OCI-LY3 (cell line): Measurements from ENCODE around the gene GJB1.

Experiments used
- H2AFZ ChIP-seq: fragments of 200-600, 300-600 bp; shearing (Covaris generic); 2 replicates; pipeline ENCODE4 v1.6.0; 2014; ENCODE audit warnings: antibody characterized with exemption, low read depth, low read length
- H3K27ac ChIP-seq: fragments of 200-600, 300-600 bp; sonication (generic); 2 replicates; pipeline ENCODE4 v1.5.1; 2014; ENCODE audit warnings: mild to moderate bottlenecking, low read length, moderate library complexity, mixed read lengths
- H3K27me3 ChIP-seq: fragments of 200-600, 300-600 bp; sonication (generic); 2 replicates; pipeline ENCODE4 v1.6.1; 2014; ENCODE audit warnings: low read depth, low read length, mixed read lengths
- H3K36me3 ChIP-seq: fragments of 200-600, 300-600 bp; sonication (generic); replicated peaks from 2 replicates; pipeline ENCODE3; 2014; ENCODE audit warnings: low read depth, low read length, mixed read lengths
- H3K4me1 ChIP-seq: fragments of 300-600, 200-600 bp; sonication (generic); 2 replicates; pipeline ENCODE4 v1.6.1; 2014; ENCODE audit warnings: low read length, mixed read lengths
- H3K4me2 ChIP-seq: fragments of 200-600, 300-600 bp; sonication (generic); 2 replicates; pipeline ENCODE4 v1.6.1; 2014; ENCODE audit warnings: low read length, mixed read lengths
- H3K4me3 ChIP-seq: fragments of 300-600, 200-600 bp; sonication (generic); 2 replicates; pipeline ENCODE4 v1.5.1; 2014; ENCODE audit warnings: antibody characterized with exemption, mild to moderate bottlenecking, low read length, moderate library complexity
- H3K79me2 ChIP-seq: fragments of 300-600, 200-600 bp; shearing (Covaris generic); 2 replicates; pipeline ENCODE4 v1.6.1; 2014; ENCODE audit warnings: mild to moderate bottlenecking, low read length, mixed read lengths
- H3K9ac ChIP-seq: fragments of 300-600, 200-600 bp; shearing (Covaris generic); 2 replicates; pipeline ENCODE4 v1.6.0; 2014; ENCODE audit warnings: mild to moderate bottlenecking, low read length, moderate library complexity
- H3K9me3 ChIP-seq: fragments of 200-600, 300-600 bp; shearing (Covaris generic); 2 replicates; pipeline ENCODE4 v1.6.1; 2014; ENCODE audit warnings: low read length, mixed read lengths; ENCODE audit not compliant: insufficient read depth
- H4K20me1 ChIP-seq: fragments of 200-600, 300-600 bp; sonication (generic); 2 replicates; pipeline ENCODE4 v1.6.1; 2016; ENCODE audit warnings: low read length, mixed read lengths; ENCODE audit not compliant: insufficient read depth
- CTCF ChIP-seq: fragments of 200-600, 300-600 bp; sonication (generic); IDR thresholded peaks from 2 replicates; pipeline ENCODE4 v1.5.1; 2014; ENCODE audit warnings: antibody characterized with exemption, low read length, low read depth
- EZH2phosphoT487 ChIP-seq: fragments of 200-600 bp; shearing (Covaris generic); IDR thresholded peaks from 2 replicates; pipeline ENCODE4 v1.6.1; 2018; ENCODE audit warnings: antibody characterized with exemption, mixed run types, low read depth

GJB1 gene

GRCh38 chrX:71239781-71240180 lies 16.8 kb downstream of the GJB1 start:
- H2AFZ ChIP-seq, result no peak overlapping the region
- H3K27ac ChIP-seq, result no peak overlapping the region
- H3K27me3 ChIP-seq, result no peaks in the 10 kb centered on the region
- TF ChIP-seq CTCF, result no peak
- TF ChIP-seq EZH2phosphoT487, result no peak
- no peaks in the 10 kb centered on the region for H3K4me1 ChIP-seq
- H3K79me2 ChIP-seq, result no peaks in the 10 kb centered on the region
- no peak overlapping the region for H3K9ac ChIP-seq
- H4K20me1 ChIP-seq, result no peaks in the 10 kb centered on the region
- H3K36me3 ChIP-seq, result peaks cover 14% of the 10 kb centered on the region
- no peak overlapping the region for H3K4me3 ChIP-seq
- H3K4me2 ChIP-seq, result no peak overlapping the region
- no peaks in the 10 kb centered on the region for H3K9me3 ChIP-seq

- Histone ChIP-seq H3K4me2 (no peak overlapping the region), H3K36me3 (peaks cover 18% of the 10 kb centered on the region), H3K4me1 (no peaks in the 10 kb centered on the region)
Measured at GRCh38 chrX:71241301-71241700, 18.3 kb downstream of the GJB1 start.

GRCh38 chrX:71244359-71245128 lies 21.5 kb downstream of the GJB1 start:
- TF ChIP-seq CTCF (no peak), EZH2phosphoT487 (no peak)
- peaks cover 22% of the 10 kb centered on the region for H3K36me3 ChIP-seq
- H3K9me3 ChIP-seq, result no peaks in the 10 kb centered on the region
- no peak overlapping the region for H2AFZ ChIP-seq
- H3K27me3 ChIP-seq, result no peaks in the 10 kb centered on the region
- no peak overlapping the region for H3K9ac ChIP-seq
- H3K79me2 ChIP-seq, result no peaks in the 10 kb centered on the region
- H3K4me1 ChIP-seq, result no peaks in the 10 kb centered on the region
- no peak overlapping the region for H3K4me2 ChIP-seq
- no peaks in the 10 kb centered on the region for H4K20me1 ChIP-seq
- H3K27ac ChIP-seq, result no peak overlapping the region
- no peak overlapping the region for H3K4me3 ChIP-seq

More at GRCh38 chrX:71241301-71241700, 18.3 kb downstream of the GJB1 start:
- no peak for TF ChIP-seq EZH2phosphoT487
- no peak for TF ChIP-seq CTCF
- no peak overlapping the region for H3K4me3 ChIP-seq
- no peak overlapping the region for H3K9ac ChIP-seq
- H4K20me1 ChIP-seq, result no peaks in the 10 kb centered on the region
- H3K79me2 ChIP-seq, result no peaks in the 10 kb centered on the region
- H2AFZ ChIP-seq, result no peak overlapping the region
- H3K27me3 ChIP-seq, result no peaks in the 10 kb centered on the region
- H3K27ac ChIP-seq, result no peak overlapping the region
- no peaks in the 10 kb centered on the region for H3K9me3 ChIP-seq

- Histone ChIP-seq H3K9me3 (no peaks in the 10 kb centered on the region), H3K4me2 (no peak overlapping the region), H2AFZ (no peak overlapping the region), H3K4me3 (no peak overlapping the region), H4K20me1 (no peaks in the 10 kb centered on the region), H3K79me2 (no peaks in the 10 kb centered on the region), H3K36me3 (peaks cover 22% of the 10 kb centered on the region), H3K27ac (no peak overlapping the region), H3K9ac (no peak overlapping the region), H3K4me1 (no peaks in the 10 kb centered on the region), H3K27me3 (no peaks in the 10 kb centered on the region)
- TF ChIP-seq CTCF (no peak), EZH2phosphoT487 (no peak)
Measured at GRCh38 chrX:71245159-71245558, 22.1 kb downstream of the GJB1 start.
